ENCODE results near the gene FSIP1.

- no peak for TF ChIP-seq GATA3 (IDR thresholded peaks at IDR 0.05; ENCODE audit: low read depth, low read length)
- no peak for TF ChIP-seq GATA2 (IDR thresholded peaks at IDR 0.05; ENCODE audit: low read depth, low read length)
Measured at GRCh38 chr15:39745415-39745814, 37.2 kb downstream of the FSIP1 start.
